HCT116 (cell line): Measurements from ENCODE around the gene AFF1. TPM values are rescaled to one million over a fixed set of nuclear protein-coding genes. Genes with fewer than 3 reads are reported as not detected.

ENCODE experiments used
- ATAC-seq: fragments of 200-7000 bp; cut with Tn5 transposase; 2 replicates; pipeline ENCODE4 v1.9.1; 2020; ENCODE audit warnings: mild to moderate bottlenecking, moderate library complexity
- BruUV-seq: library from RNA; stranded (reverse); fragments of 400-500 nt; replicated peaks from 2 replicates; lab custom pipeline; 2021; lab: Mats Ljungman, UMichigan
- CTCF ChIA-PET: fragments of 300-600 bp; sonication (Branson Sonifier 250); formaldehyde crosslinking; loops from one replicate; lab custom pipeline; 2021; ENCODE audit warnings: antibody characterized with exemption; lab: Charles Lee
- POLR2A ChIA-PET: fragments of 300-600, 350-600 bp; sonication (Branson Sonifier 250); formaldehyde crosslinking; loops from one replicate; lab custom pipeline; 2021; ENCODE audit warnings: antibody characterized with exemption; lab: Charles Lee
- RAD21 ChIA-PET, 2 experiments: fragments of 300-600 bp; sonication (Branson Sonifier 250); formaldehyde crosslinking; loops; one replicate each; lab custom pipeline; 2023; ENCODE audit warnings: low total read pairs in 2 of 2; ENCODE audit not compliant: uncharacterized antibody in 2 of 2, unreplicated experiment in 2 of 2, low non-redundant PET in 1 of 2; lab: Charles Lee
- DNase-seq: peaks from one replicate; pipeline ENCODE4 v3.0.0-alpha.2; 2010; ENCODE audit warnings: low read depth, low spot score
- H2AFZ ChIP-seq: fragments of 200-600 bp; shearing (Covaris generic), sonication (generic); 2 replicates; pipeline ENCODE4 v1.6.1; 2017; ENCODE audit warnings: low read depth, mixed run types, mixed read lengths, antibody characterized with exemption, low read length; ENCODE audit not compliant: poor library complexity, severe bottlenecking
- H3K27ac ChIP-seq: 2 replicates; pipeline ENCODE4 v1.5.1; 2012; ENCODE audit warnings: low read depth, low read length
- H3K27me3 ChIP-seq: fragments of 200-600 bp; sonication (generic); 2 replicates; pipeline ENCODE4 v1.6.1; 2016; ENCODE audit warnings: mixed run types, low read length, mixed read lengths; ENCODE audit not compliant: insufficient read depth
- H3K36me3 ChIP-seq, 2 experiments: fragments of 200-500 bp in 1 of 2; fragments of 200-600 bp in 1 of 2; sonication (Bioruptor generic) in 1 of 2; sonication (generic) in 1 of 2; 2 replicates each; pipeline versions ENCODE4 v1.5.1 to v1.6.1; 2014 to 2016; ENCODE audit warnings: low read length in 2 of 2, inconsistent platforms in 1 of 2, mixed read lengths in 1 of 2, mixed run types in 1 of 2; ENCODE audit not compliant: insufficient read depth in 2 of 2, control insufficient read depth in 1 of 2
- H3K4me1 ChIP-seq, 2 experiments: fragments of 200-600 bp in 1 of 2; sonication (generic) in 1 of 2; 2 replicates each; pipeline versions ENCODE4 v1.5.1 to v1.6.1; 2012 to 2017; ENCODE audit warnings: low read length in 2 of 2, inconsistent platforms in 1 of 2, mild to moderate bottlenecking in 1 of 2, mixed read lengths in 1 of 2, mixed run types in 1 of 2, moderate library complexity in 1 of 2; ENCODE audit not compliant: insufficient read depth in 2 of 2, control insufficient read depth in 1 of 2
- H3K4me2 ChIP-seq: fragments of 200-600 bp; sonication (generic); 2 replicates; pipeline ENCODE4 v1.6.1; 2017; ENCODE audit warnings: mixed run types, low read length, mixed read lengths
- H3K4me3 ChIP-seq, 2 experiments: fragments of 200-600 bp in 1 of 2; sonication (generic) in 1 of 2; replicated peaks in 1 of 2; 2 replicates each; pipeline ENCODE4 v1.5.1; 2011 to 2016; ENCODE audit warnings: low read length in 2 of 2, control low read depth in 1 of 2, low read depth in 1 of 2, mild to moderate bottlenecking in 1 of 2, mixed read lengths in 1 of 2, mixed run types in 1 of 2
- H3K79me2 ChIP-seq: fragments of 200-600 bp; sonication (generic); 2 replicates; pipeline ENCODE4 v1.6.1; 2017; ENCODE audit warnings: mild to moderate bottlenecking, mixed run types, low read length, moderate library complexity, mixed read lengths; ENCODE audit not compliant: insufficient read depth
- H3K9ac ChIP-seq: fragments of 200-600 bp; sonication (generic); 2 replicates; pipeline ENCODE4 v1.6.1; 2016; ENCODE audit warnings: low read length, mixed read lengths
- H3K9me2 ChIP-seq: fragments of 200-600 bp; sonication (generic), shearing (Covaris generic); 2 replicates; pipeline ENCODE4 v1.6.1; 2017; ENCODE audit warnings: mixed run types, mild to moderate bottlenecking, moderate library complexity; ENCODE audit not compliant: insufficient read depth
- H3K9me3 ChIP-seq, 2 experiments: fragments of 200-500 bp in 1 of 2; fragments of 200-600 bp in 1 of 2; sonication (Bioruptor generic) in 1 of 2; sonication (generic) in 1 of 2; 2 replicates each; pipeline ENCODE4 v1.6.1; 2014 to 2017; ENCODE audit warnings: low read length in 2 of 2, mixed read lengths in 2 of 2, inconsistent platforms in 1 of 2, low read depth in 1 of 2, mild to moderate bottlenecking in 1 of 2, mixed run types in 1 of 2, moderate library complexity in 1 of 2; ENCODE audit not compliant: control insufficient read depth in 1 of 2, insufficient read depth in 1 of 2
- H4K20me1 ChIP-seq: fragments of 200-600 bp; sonication (generic), shearing (Covaris generic); 2 replicates; pipeline ENCODE4 v1.6.1; 2017; ENCODE audit warnings: mixed run types, mild to moderate bottlenecking, moderate library complexity; ENCODE audit not compliant: insufficient read depth
- ATF3 ChIP-seq: IDR thresholded peaks from 2 replicates; pipeline ENCODE4 v1.6.1; 2012
- CBX3 ChIP-seq: IDR thresholded peaks from 2 replicates; pipeline ENCODE4 v1.6.1; 2012; ENCODE audit warnings: low read depth
- CTCF ChIP-seq, 3 experiments: fragments of 200-600 bp in 1 of 3; sonication (generic) in 1 of 3; IDR thresholded peaks in 2 of 3; conservative IDR thresholded peaks in 1 of 3; 2 replicates each; pipeline ENCODE4 v1.5.1; 2012 to 2017; ENCODE audit warnings: low read depth in 2 of 3, low read length in 2 of 3, antibody characterized with exemption in 1 of 3, borderline replicate concordance in 1 of 3, control low read depth in 1 of 3, mild to moderate bottlenecking in 1 of 3, mixed read lengths in 1 of 3, mixed run types in 1 of 3, moderate library complexity in 1 of 3; ENCODE audit not compliant: insufficient read depth in 1 of 3
- ELF1 ChIP-seq: IDR thresholded peaks from 2 replicates; pipeline ENCODE4 v1.6.1; 2012; ENCODE audit warnings: low read depth, borderline replicate concordance
- FOSL1 ChIP-seq: IDR thresholded peaks from 2 replicates; pipeline ENCODE4 v1.6.1; 2012; ENCODE audit warnings: low read depth
- POLR2A ChIP-seq: IDR thresholded peaks from 2 replicates; pipeline ENCODE4 v1.7.0; 2011; ENCODE audit warnings: borderline replicate concordance; ENCODE audit not compliant: insufficient read depth, insufficient read length; ENCODE audit errors: extremely low read depth
- RAD21 ChIP-seq: IDR thresholded peaks from 2 replicates; pipeline ENCODE4 v1.6.1; 2012; ENCODE audit warnings: low read depth, mild to moderate bottlenecking
- REST ChIP-seq: IDR thresholded peaks from 2 replicates; pipeline ENCODE4 v1.6.1; 2012; ENCODE audit warnings: low read depth
- SP1 ChIP-seq: IDR thresholded peaks from 2 replicates; pipeline ENCODE4 v1.6.1; 2012; ENCODE audit warnings: low read depth
- YY1 ChIP-seq: IDR thresholded peaks from 2 replicates; pipeline ENCODE4 v1.6.1; 2011; ENCODE audit warnings: low read length, low read depth, moderate library complexity, mild to moderate bottlenecking; ENCODE audit not compliant: insufficient replicate concordance; ENCODE audit errors: extremely low read depth
- ZFX ChIP-seq: fragments of 450-650 bp; IDR thresholded peaks from 2 replicates; pipeline ENCODE4 v1.6.1; 2017
- ZNF274 ChIP-seq: fragments of 200-500 bp; sonication (Bioruptor generic); IDR thresholded peaks from 2 replicates; pipeline ENCODE4 v1.6.1; 2014; ENCODE audit warnings: mild to moderate bottlenecking, low read depth, low read length, inconsistent platforms
- intact Hi-C: fragments of 100-400 bp; cut with micrococcal nuclease; formaldehyde crosslinking; loops from 2 replicates; pipeline ENCODE4 v1.10.0; 2022
- total RNA-seq: library from RNA; stranded (reverse); gene quantifications from one replicate; pipeline ENCODE4 v1.2.1, GENCODE V29; 2021; ENCODE audit not compliant: unreplicated experiment

Gene AFF1
- total RNA-seq, 1 experiment from 2014 or later, result 43.1 TPM

GRCh38 chr4:87171944-87172343, 237.1 kb downstream of the AFF1 start:
- RAD21 ChIA-PET, result no interaction called here
- CTCF ChIA-PET, result no interaction called here
- POLR2A ChIA-PET, result no interaction called here
- peaks cover 3 to 4% of the 10 kb centered on the region in 2 experiments; a peak in 2 of 4 replicates for H3K36me3 ChIP-seq
- H3K4me3 ChIP-seq, result no peak overlapping the region
- no peaks in the 10 kb centered on the region for H3K9me3 ChIP-seq
- ATAC-seq (no peak), DNase-seq (no peak)
- no peaks in the 10 kb centered on the region for H3K4me1 ChIP-seq
- no peak overlapping the region for H3K9ac ChIP-seq
- H3K79me2 ChIP-seq, result no peaks in the 10 kb centered on the region
- no peaks in the 10 kb centered on the region for H4K20me1 ChIP-seq
- intact Hi-C loops, result no loop called here
- no peak overlapping the region for H2AFZ ChIP-seq
- BruUV-seq, result no TSS peak
- no peaks in the 10 kb centered on the region for H3K27me3 ChIP-seq
- no peaks in the 10 kb centered on the region for H3K9me2 ChIP-seq
- H3K27ac ChIP-seq, result no peak overlapping the region
- no peak overlapping the region for H3K4me2 ChIP-seq
- TF ChIP-seq FOSL1, result no peak

GRCh38 chr4:87174672-87175071, 239.9 kb downstream of the AFF1 start:
- no peaks in the 10 kb centered on the region for H3K9me3 ChIP-seq
- no peak overlapping the region for H3K9ac ChIP-seq
- H3K4me2 ChIP-seq, result no peak overlapping the region
- no peaks in the 10 kb centered on the region for H3K9me2 ChIP-seq
- no peaks in the 10 kb centered on the region for H3K27me3 ChIP-seq
- H3K79me2 ChIP-seq, result no peaks in the 10 kb centered on the region
- CTCF ChIA-PET, result no interaction called here
- no peak overlapping the region for H3K27ac ChIP-seq
- no TSS peak for BruUV-seq
- intact Hi-C loops, result no loop called here
- H2AFZ ChIP-seq, result no peak overlapping the region
- no peaks in the 10 kb centered on the region for H4K20me1 ChIP-seq
- TF ChIP-seq SP1 (no peak), ATF3 (no peak), RAD21 (no peak), ZNF274 (no peak), ZFX (no peak), POLR2A (no peak), CBX3 (no peak), ELF1 (no peak), YY1 (no peak), CTCF (IDR thresholded peaks at IDR 0.05 in 2 of 3, conservative IDR thresholded peaks at IDR 0.05 in 1 of 3; ENCODE audit: borderline replicate concordance in 1 of 3, insufficient read depth in 1 of 3, low read depth in 2 of 3, low read length in 2 of 3) (no peak), REST (no peak)
- POLR2A ChIA-PET, result no interaction called here
- H3K4me3 ChIP-seq, result no peak overlapping the region
- peaks cover 0 to 4% of the 10 kb centered on the region in 2 experiments; a peak in 2 of 4 replicates for H3K36me3 ChIP-seq
- DNase-seq (no peak), ATAC-seq (no peak)
- H3K4me1 ChIP-seq, result no peaks in the 10 kb centered on the region
- RAD21 ChIA-PET, result no interaction called here
